NCI-H1930 (cell line): ENCODE results near the gene TOR1A.
"Not testable (repeated sequence)": the region's sequence is repeated elsewhere in the genome, so short reads cannot be mapped to it uniquely, and the experiment has no call there.

Experiments
- DNase-seq, 2 experiments: peaks; one replicate each; lab custom pipeline; 2025; lab: John Stamatoyannopoulos, UW

The TOR1A gene

DNA sequence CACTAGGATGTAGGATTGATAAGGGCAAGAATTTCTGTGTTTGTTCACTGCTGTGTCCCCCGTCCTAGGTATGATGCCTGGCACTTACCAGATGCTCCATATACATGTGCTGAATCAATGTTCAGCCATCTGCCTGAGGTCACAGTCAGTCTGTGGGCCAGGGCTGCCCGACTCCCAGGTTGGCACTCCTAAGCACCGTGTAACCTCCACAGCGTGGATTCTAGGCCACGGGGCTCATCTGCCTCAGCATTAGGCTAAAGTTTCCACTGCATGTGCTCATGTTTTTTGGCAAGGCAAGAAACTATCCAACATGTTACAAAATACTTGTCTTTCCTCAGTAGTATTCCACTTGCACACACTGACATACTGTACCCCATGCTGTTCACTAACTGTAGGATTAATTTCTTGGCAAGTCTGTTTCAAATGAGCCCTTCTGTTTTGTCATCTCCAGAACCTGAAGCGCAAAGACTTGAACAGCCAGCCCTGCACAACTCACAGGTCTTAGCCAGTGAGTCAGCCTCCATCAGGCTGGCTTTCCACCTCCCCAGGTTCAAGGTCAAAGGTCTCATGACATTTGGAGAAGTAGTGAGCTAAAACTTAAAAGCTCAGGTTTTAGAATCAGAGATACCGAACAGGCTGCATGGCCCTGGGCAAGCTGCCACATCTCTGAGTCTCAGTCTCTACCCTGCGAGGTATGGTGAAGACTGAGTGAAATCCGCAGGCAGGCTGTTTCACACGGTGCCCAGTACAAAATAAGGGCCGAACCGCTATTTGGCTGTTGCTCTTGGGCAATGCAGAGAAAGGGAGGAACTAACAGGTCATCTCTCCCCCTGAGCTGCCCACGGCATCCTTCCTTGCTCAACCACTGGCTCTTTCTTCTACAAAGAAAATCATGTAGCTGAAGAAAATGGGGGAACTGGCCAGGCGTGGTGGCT is 7.2 kb downstream of the TOR1A start:
- no peak for DNase-seq

DNA sequence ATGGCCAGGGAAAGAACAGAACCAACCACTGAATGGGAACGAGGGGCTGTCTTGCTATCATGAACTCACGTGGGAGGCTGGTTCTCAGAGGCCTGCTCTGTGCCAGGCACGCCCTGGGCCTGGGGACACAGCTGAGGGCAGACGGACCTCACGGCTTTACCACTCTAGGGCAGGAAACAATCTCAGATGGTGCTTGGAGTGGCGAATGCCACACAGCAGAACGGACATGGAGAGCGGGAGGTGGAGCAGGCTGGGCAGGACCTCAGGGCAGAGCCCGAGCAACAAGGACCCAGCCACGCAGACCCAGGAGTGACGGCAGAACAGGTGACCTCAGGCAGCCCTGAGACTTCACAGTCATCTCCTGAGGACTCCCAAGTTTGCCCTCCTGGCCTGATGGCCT is 8.7 kb downstream of the TOR1A start:
- DNase-seq: no peak

DNA sequence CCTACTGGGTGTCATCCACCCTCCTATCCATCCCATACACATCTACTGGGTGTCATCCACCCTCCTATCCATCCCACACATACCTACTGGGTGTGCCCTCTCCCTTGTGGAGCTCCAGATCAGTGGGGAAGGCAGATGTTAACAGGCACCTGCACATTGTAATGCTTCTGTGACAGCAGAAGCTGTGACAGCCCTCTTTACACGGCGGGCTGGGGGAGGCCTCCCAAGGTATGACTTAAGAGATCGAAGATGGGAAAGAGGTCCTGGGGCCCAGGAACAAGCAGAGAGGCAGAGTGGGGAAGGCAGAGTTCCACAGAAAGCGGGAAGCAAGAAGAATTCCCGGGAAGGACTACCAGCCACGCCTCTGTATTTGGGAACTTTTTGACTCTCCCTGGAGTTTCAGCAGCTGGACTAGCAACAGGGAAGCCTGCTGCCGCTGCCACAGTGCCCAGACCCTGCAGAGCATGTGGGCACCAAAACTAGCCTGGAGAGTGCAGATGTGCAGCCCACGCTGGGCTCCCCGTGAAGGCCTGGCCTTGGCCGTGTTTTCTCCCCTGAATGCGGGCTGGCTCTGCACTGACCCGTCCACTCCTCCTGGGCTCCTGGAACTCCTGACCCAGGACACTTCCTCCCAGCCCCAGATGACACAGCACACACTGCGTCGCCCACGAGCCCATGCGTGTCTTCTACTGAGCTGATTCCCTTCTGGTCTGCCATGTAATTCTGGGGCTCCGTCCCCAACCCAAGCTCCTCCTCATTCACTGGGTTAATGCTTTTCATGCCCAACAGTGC is 9.3 kb downstream of the TOR1A start:
- no peak for DNase-seq

DNA sequence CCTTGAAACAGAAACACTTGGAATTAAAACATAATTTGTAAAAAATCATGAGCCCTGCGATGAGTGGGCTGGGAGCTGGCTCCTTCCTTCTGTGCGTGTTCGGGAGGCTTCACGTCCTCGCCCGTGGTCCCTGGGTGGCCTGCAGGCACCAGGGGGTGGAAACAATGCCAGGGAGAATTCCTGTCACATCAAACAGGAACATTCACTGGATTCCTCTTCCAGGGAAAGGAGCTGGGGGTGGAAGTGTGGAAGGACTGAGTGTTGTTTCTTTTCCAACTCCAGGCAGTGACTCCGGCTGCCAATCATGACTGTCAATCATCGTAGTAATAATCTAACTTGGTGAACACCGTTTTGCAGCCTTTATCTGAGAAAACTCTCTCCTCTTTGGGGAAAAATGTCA is 10.3 kb downstream of the TOR1A start:
- no peak for DNase-seq

DNA sequence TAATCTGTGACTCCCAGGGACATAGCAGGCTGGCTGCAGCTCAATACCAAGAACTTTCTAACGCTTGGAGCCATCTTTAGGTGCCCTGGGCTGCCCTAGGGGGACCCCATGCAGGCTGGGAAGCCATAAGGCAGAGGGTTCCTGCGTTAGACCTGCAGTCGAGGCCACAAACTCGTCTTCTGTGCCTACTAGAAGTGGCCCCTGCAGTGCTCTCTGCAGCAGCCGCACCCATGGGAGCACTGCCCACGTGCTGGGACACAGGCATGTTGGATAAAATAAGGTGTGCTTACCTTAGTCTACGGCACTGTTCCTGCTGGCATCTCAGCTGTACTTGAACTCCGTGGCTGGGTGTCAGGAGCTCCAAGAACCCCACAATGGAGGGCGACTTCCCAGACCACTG is 11.6 kb downstream of the TOR1A start:
- no peak for DNase-seq

DNA sequence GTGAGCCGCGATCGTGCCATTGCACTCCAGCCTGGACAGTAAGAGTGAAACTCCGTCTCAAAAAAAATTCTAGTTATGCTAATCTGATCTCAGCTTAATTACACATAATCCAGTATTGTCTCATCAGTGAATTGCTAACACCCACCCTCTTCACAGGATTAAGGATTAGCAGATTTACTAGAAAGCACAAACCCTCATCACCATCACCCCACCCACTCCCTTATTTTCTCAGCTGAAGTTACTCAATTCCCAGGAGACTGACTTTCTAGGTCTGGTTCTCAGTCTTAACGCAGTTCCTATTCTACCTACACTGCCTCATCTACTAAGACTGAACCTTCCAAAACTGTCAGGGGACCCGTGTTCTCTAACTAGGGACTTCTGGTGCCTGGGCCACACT is 12.0 kb downstream of the TOR1A start:
- no peak for DNase-seq

DNA sequence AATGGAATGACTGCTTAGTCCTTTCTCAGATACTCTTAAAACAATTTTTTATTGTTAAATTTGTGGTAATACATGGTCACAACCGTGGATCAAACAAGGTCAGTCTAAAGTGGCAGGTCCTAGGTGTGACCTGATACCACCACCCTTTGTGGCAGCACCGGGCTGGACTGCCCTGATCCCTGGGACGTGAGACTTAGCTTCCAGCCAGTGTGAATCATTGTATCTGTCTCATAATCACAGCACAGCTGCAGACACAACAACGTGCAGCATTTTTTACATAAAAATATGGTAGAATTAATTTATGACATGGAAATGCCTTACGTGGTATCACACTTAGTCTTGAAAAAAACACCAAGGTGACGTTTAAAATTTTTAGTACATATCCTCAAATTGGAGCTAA is 13.1 kb downstream of the TOR1A start:
- DNase-seq: no peak

DNA sequence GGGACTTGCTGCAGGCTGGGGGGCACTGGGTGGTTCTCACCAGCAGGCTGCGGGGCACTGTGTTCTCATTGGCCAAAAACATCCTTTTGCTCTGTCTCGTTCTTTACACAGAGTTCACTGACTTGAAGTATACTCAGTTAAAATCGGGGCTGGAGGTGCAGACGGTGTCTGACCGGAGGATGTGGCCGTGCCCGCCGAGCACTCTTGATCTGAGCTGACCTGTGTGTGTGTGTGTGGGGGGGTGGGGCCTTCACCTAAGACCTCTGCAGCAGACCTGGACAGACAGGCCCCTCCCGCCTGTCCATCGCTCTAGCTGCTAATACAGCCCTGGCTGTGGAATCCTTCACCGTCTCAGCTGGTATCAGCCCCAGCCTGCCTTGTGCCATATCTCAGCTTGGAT is 13.8 kb downstream of the TOR1A start:
- DNase-seq: no peak

DNA sequence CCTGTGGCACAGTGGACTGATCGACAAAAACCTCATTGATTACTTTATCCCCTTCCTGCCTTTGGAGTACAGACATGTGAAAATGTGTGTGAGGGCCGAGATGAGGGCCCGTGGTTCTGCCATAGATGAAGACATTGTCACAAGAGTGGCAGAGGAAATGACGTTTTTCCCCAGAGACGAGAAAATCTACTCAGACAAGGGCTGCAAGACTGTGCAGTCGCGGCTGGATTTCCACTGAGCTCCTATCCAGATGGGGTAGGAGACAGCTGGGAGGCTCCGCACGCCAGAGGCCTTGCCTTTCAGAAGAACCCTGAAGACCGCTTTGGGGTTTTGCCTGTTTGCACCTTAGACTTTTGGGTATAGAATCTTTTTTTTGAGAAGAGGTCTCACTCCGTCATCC is 14.6 kb downstream of the TOR1A start:
- DNase-seq: no peak

DNA sequence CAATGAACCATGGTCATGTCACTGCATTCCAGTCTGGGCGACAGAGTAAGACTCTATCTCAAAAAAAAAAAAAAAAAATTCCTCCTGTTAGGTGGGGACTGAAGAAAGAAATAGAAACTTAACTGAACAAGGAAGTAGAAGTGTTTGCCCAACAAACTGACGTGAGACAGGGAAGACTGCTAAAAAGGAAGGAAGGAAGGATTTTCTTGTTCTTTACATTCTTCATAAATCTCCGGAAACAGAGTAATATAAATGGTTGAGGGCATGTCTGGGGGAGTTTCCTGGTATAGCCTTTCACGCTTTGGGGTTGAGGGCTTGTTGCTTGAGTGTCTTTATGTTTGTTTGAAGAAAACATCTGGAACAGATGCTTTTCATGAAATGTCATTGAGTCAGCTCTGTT is 17.9 kb downstream of the TOR1A start:
- no peak for DNase-seq

DNA sequence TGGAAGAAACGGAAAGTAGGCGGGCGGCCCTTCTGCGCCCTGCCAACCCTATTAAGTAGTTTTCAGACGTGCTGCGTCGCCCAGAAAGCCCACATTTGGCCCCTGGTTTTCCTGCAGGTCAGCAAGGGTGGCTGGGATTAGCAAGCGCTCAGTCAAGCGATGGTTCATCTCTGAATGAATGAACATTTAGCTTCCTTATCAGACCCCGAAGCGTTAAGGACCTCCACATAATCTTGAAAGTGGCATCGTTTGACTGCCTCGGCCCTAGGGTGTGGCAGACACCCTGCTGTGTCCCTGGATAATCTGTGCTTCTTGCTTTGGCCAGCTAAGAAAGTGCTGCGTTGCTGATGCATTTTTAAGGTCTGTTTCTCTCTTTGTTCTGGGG is 20.3 kb downstream of the TOR1A start:
- DNase-seq: no peak

DNA sequence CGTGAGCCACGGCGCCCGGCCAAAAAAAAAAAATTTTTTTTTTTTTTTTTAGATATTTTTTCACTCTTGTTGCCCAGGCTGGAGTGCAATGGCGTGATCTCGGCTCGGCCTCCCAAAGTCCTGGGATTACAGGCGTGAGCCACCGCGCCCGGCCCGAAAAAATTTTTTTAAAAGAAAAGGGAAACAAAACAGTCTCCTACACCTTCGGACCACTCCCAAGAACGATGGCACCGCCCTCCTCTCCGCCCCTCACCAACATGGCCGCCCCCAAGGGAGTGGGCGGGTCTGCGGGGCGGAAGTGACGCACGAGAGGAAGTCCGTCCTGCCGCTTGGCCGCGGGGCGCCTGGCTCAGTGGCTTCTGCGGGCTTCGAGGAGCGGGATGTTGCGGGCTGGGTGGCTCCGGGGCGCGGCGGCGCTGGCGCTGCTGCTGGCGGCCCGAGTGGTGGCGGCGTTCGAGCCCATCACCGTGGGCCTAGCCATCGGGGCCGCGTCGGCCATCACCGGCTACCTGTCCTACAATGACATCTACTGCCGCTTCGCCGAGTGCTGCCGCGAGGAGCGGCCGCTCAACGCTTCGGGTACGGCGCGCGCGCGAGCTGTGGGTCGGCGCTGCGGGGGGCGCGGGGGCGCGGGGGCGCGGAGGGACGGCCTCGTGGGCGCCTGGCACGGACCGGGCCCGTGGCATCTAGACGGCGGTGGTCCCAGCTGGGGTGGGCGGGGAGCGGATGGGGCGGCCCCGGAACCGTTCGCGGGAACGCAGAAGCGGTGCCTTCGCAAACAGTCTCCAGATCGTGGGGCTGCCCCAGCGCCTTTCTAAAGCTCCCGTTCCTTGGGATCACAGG is 20.9 kb downstream of the TOR1A start, which contains the start of gene TOR1B:
Gene TOR1B, plus strand, starts transcription at position 352 of the 843 bp plus-strand sequence. Its CDS starts 29 bp downstream, at position 381.
- DNase-seq: peak; percentile 88 to 93

DNA sequence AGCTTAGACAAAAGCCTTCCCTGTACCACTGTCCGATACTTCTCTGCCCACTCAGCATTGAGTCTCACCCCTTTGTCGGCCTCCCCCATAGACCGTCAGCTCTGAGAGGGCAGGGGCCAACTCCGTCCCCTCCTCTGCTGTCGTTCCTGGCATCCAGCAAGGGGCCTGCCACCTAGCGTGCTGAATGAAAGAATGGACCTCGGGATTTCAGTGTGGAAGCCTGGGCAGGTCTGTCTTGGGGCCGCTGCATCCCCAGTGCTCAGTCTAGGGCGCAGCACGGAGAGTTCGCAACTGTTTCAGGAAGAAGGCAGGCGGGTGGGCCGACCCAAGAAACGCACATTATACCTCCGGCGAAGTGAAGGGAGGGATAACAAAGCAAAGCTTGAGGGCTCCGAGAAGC is 22.4 kb downstream of the TOR1A start:
- DNase-seq: no peak

DNA sequence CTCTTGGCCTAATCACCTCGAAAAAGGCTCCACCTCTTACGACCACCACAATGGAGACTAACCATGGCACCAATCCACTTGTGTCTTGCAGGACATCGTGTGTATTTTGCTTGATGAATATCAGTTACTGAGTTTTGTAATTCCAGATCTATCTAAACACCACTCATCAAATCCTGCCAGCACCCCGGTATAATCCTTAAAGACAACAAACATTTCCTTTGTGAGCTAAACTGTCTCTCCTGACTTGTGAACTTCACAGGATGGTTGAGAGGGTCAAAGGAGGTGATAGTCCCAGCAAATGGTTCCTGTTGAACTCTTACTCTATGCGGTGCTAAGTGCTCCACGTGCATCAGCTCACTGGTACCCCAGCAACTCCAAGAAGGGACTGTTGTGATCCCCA is 25.0 kb downstream of the TOR1A start:
- DNase-seq: no peak

DNA sequence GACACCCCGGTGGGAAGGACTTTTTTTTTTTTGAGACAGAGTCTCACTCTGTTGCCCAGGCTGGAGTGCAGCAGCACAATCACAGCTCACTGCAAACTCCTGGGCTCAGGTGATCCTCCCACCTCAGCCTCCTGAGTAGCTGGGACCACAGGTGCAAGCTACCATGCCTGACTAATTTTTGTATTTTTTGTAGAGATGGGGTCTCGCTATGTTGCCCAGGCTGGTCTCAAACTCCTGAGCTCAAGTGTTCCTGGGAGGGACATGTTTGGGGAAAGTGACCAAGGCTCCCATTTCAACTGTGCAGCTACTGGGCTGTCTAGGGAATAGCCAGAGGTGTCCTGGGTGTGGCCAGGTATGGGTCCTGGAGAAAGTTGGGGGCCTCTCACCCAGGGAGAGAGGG is 27.9 kb downstream of the TOR1A start:
- not testable (repeated sequence) for DNase-seq

DNA sequence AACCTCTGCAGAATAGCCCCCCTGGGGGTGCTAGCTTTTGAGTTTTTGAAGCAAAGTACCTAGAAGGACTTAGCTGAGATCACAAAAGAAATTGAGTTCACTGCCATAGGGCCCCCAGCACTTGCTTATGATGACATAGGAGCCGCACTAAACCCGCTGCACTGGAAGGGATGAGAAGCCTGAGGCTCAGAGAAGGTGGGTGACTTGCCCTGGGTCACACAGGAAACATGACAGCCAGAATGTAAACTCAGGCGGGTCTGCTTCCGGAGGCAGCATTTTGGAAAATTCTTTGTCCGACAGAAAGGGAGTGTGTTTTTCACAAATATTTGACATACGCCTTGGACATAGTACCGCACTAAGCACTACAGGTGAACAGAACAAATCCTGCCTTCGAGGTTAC is 29.4 kb downstream of the TOR1A start:
- DNase-seq: no peak

DNA sequence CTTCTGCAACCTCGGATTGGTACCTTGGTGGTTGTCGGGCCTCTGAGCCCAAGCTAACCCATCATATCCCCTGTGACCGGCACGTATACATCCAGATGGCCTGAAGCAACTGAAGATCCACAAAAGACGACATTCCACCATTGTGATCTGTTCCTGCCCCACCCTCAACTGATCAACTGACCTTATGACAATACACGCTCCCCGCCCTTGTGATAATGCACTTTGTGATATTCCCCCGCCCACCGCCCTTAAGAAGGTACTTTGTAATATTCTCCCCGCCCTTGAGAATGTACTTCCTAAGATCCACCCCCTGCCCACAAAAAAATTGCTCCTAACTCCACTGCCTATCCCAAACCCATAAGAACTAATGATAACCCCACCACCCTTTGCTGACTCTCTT is 37.5 kb downstream of the TOR1A start:
- DNase-seq: no peak

DNA sequence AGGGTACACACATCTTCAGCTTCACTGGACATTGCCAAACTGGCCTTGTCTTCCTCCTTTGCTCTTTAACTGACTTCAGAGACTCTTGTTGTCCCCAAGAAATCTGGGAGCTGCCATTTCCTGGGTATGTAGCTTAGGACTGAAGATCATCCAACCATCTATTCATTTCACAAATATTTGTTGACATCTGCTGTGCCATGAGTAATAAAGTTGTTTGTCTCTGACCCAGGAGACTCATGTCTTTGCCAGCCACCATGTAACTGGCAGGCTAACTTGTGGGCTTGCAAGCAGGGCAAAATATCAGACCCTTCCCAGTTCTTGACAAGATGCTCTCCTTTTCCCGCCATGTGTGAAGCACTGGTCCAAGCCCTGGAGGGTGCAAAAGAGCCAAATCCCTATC is 38.1 kb downstream of the TOR1A start:
- DNase-seq: no peak

DNA sequence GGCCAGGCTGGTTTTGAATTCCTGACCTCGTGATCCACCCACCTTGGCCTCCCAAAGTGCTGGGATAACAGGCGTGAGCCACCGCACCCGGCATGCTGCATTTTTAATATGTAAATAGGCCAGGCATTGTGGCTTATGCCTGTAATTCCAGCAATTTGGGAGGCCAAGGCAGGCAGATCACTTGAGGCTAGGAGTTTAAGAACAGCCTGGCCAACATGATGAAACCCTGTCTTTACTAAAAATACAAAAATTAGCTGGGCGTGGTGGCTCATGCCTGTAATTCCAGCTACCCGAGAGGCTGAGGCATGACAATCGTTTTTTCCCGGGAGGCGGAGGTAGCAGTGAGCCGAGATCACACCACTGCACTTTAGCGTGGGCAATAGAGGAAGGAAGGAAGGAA is 39.0 kb downstream of the TOR1A start:
- not testable (repeated sequence) for DNase-seq

DNA sequence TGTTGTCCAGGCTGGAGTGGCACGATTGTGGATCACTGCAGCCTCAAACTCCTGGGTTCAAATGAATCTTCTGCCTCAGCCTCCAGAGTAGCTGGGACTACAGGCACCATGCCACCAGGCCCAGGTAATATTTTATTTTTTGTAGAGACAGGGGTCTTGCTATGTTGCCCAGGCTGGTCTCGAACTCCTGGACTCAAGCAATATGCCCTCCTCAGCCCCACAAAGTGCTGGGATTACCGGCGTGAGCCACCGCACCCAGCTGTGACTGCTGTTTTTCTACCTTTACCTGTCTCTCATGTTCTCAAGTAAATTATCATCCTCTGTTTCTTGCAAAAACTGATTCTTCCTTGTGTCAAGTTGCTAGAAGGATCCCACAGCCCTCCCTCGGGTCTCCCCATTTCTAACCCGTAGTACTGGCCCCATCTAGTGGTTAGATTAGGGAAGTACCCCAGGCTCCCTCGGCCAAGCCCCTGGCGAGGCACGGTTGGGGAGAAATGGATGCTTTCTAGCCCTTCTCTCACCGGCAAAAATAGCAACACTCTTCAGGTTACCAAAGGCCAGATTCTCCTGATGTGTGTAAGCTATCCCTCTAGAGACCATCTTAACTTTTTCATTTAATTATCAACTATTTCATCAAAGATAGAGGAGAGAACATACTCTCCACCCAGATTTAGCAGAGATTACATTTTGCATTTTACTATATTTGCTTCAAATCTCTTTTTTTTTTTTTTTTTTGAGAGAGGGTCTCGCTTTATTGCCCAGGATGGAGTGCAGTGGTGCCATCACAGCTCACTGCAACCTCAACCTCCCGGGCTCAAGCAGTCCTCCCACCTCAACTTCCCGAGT is 40.2 kb downstream of the TOR1A start:
- peak in 1 of 2 experiments; percentile 58 for DNase-seq

DNA sequence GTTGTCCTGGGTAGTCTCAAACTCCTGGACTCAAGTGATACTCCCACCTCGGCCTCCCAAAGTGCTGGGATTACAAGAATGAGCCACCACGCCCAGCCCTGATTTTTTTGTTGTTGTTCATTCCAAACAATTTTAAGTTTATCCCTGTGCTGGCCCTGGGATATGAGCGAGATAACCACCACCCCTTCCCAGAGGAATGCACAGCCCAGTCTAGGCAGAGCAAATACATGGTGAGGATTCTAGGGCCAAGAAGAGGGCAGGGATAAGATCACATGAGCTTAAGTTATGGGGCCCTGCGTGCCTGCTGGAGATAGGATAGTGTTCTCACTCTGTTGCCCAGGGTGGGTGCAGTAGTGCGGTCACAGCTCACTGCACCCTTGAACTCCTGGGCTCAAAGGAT is 42.0 kb downstream of the TOR1A start:
- DNase-seq: no peak
